Lower lobe of right lung (tissue), 2 donors: Measurements from ENCODE around the gene MMP13. TPM values are rescaled to one million over a fixed set of nuclear protein-coding genes. Genes with fewer than 3 reads are reported as not detected.
A peak's percentile ranks its signal among the peaks of the same experiment; 100 is the strongest.

Experiments used
- ATAC-seq, 2 donors: fragments of 200-7000 bp; cut with Tn5 transposase; one replicate each; pipeline ENCODE4 v1.9.1; 2020 to 2022; ENCODE audit warnings: mild to moderate bottlenecking in 2 of 2, moderate library complexity in 2 of 2
- DNase-seq: peaks from one replicate; pipeline ENCODE4 v3.0.0-alpha.2; 2020
- H3K27ac ChIP-seq: fragments of 200-600 bp; one replicate; pipeline ENCODE4 v1.8.0; 2022
- H3K27me3 ChIP-seq: fragments of 200-600 bp; one replicate; pipeline ENCODE4 v1.8.0; 2022; ENCODE audit warnings: low read depth
- H3K36me3 ChIP-seq: fragments of 200-600 bp; one replicate; pipeline ENCODE4 v1.8.0; 2022; ENCODE audit warnings: mild to moderate bottlenecking
- H3K4me1 ChIP-seq: fragments of 200-600 bp; one replicate; pipeline ENCODE4 v1.8.0; 2022
- H3K4me3 ChIP-seq: fragments of 200-600 bp; one replicate; pipeline ENCODE4 v1.8.0; 2022; ENCODE audit warnings: mild to moderate bottlenecking
- H3K9me3 ChIP-seq: fragments of 200-600 bp; one replicate; pipeline ENCODE4 v1.8.0; 2022
- intact Hi-C: fragments of 100-400 bp; cut with DNase I; formaldehyde crosslinking; loops from one replicate; pipeline ENCODE4 v1.11.0; 2022
- total RNA-seq: library from RNA; stranded (reverse); fragmentation: NEBNext Ultra II Directional; extraction: Animal tissue kit (Norgen Biotek cat#: 25700); gene quantifications from one replicate; pipeline ENCODE4 v1.2.1, GENCODE V29; 2021
- TF ChIP-seq, protein P1 (sequence below): fragments of 200-600 bp; IDR thresholded peaks from one replicate; pipeline ENCODE4 v1.8.0; 2022; ENCODE audit warnings: antibody characterized with exemption, mild to moderate bottlenecking
- donor health status: DM: no; HTN: yes; CAD: no; lungs with severe emphysema.

MMP13 gene
- total RNA-seq, 1 donor from 2014 or later, result not detected

DNA sequence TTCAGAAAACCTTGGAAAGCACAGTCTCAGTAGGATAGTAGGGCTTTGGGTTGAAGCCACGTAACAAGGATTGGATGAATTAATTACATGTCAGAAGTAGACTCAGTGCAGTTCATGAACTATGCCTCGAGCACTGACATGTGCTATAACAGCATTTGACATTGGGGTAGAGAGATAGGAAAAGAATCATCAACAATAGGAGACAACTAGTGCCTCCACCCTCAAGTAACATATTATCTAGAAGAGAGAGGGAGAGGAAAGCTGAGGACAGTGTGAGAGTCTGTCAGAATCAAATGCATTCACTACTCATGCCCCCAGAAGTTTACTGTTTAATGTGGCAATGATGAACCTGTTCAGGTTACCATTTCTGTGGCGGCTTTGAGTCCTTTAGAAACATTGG lies 26.4 kb downstream of the MMP13 start:
- ATAC-seq (no peak), DNase-seq (no peak)

DNA sequence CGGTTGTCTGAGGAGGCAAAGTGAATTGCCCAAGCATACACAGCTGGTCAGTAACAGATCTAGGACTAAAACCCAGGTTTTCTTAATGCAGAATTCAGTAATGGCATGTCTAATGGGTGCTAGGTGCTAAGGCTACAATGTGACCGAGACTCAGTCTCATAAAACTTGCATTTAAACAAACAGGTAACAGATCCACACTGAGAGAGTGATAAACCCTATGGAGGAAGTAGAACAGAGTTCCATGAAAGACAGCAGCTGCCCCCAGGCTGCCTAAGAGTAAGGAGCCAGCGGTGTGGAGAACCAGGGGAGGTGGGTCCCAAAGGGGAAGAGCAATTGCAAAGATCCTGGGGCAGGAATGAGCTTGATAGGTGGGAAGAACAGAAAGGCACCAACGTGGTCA lies 27.3 kb downstream of the MMP13 start:
- TF ChIP-seq, protein P1, sequence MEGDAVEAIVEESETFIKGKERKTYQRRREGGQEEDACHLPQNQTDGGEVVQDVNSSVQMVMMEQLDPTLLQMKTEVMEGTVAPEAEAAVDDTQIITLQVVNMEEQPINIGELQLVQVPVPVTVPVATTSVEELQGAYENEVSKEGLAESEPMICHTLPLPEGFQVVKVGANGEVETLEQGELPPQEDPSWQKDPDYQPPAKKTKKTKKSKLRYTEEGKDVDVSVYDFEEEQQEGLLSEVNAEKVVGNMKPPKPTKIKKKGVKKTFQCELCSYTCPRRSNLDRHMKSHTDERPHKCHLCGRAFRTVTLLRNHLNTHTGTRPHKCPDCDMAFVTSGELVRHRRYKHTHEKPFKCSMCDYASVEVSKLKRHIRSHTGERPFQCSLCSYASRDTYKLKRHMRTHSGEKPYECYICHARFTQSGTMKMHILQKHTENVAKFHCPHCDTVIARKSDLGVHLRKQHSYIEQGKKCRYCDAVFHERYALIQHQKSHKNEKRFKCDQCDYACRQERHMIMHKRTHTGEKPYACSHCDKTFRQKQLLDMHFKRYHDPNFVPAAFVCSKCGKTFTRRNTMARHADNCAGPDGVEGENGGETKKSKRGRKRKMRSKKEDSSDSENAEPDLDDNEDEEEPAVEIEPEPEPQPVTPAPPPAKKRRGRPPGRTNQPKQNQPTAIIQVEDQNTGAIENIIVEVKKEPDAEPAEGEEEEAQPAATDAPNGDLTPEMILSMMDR, result no peak
- H3K4me3 ChIP-seq, result no peak overlapping the region
- H3K27me3 ChIP-seq, result no peaks in the 10 kb centered on the region
- ATAC-seq (no peak), DNase-seq (no peak)
- intact Hi-C loops, result no loop called here
- H3K9me3 ChIP-seq, result no peaks in the 10 kb centered on the region
- peak overlapping the region; percentile 13 for H3K27ac ChIP-seq
- H3K36me3 ChIP-seq, result no peaks in the 10 kb centered on the region
- peaks cover 10% of the 10 kb centered on the region for H3K4me1 ChIP-seq

More for the DNA sequence above, 26.4 kb downstream of the MMP13 start:
- no peaks in the 10 kb centered on the region for H3K9me3 ChIP-seq
- H3K4me1 ChIP-seq, result peaks cover 10% of the 10 kb centered on the region
- no peak overlapping the region for H3K4me3 ChIP-seq
- intact Hi-C loops, result no loop called here
- no peaks in the 10 kb centered on the region for H3K27me3 ChIP-seq
- TF ChIP-seq, protein P1, result no peak
- no peak overlapping the region for H3K27ac ChIP-seq
- no peaks in the 10 kb centered on the region for H3K36me3 ChIP-seq

DNA sequence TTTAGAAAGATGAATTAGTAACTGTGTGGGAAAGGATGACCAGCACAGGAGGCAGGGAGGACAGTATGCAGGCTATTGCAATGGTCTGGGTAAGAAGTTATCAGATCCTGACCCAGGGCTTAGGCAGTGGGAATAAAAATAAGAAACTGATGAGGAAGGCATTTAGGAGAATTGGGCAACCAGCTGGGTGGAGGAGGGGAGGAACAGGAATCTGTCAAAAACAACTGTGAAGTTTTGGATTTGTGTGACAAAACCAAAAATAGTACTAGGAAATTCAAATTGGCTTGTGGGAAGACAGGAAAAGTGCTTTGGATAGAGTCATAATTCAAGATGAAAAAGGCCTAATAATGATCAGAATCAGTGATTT lies 27.9 kb downstream of the MMP13 start:
- intact Hi-C loops, result no loop called here
- H3K27ac ChIP-seq, result no peak overlapping the region
- H3K9me3 ChIP-seq, result no peaks in the 10 kb centered on the region
- peaks cover 10% of the 10 kb centered on the region for H3K4me1 ChIP-seq
- no peak overlapping the region for H3K4me3 ChIP-seq
- DNase-seq (no peak), ATAC-seq (peak; percentile 35 to 39)
- H3K27me3 ChIP-seq, result no peaks in the 10 kb centered on the region
- TF ChIP-seq, protein P1, result no peak
- H3K36me3 ChIP-seq, result no peaks in the 10 kb centered on the region

DNA sequence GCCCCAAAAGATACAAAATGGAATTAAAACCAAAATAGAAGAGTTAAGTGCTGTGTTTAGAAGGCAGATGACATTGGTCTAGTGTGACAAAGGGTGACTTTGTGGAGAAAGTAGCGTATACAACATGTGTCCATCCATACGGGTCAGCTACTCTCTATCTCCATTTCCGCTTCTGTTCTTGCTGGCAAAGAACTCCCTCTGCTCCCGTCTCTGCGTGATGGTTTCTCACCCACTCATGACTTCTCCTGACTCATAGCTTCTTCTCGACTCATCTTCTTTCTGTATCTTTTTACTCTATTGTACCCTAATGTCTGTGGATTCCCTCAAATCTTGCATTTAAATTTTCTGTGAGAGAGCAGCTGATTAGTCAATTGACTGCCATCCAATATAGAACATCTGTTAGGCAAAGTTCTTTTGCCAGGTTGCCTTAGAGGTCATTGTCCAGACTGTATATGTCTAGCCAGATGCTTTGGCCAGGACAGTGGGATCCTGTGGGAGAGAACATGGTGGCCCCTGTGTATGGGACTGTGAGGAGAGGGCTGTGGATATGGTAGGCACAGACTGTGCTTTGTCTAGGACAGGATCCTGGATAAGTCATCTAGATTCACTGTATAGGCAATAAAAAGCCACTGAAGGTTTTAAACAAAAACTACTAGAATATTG lies 28.4 kb downstream of the MMP13 start:
- Histone ChIP-seq H3K27me3 (no peaks in the 10 kb centered on the region), H3K9me3 (no peaks in the 10 kb centered on the region), H3K4me1 (peaks cover 10% of the 10 kb centered on the region), H3K36me3 (no peaks in the 10 kb centered on the region), H3K4me3 (no peak overlapping the region), H3K27ac (no peak overlapping the region)
- TF ChIP-seq, protein P1, result no peak
- intact Hi-C loops, result no loop called here
- DNase-seq (no peak), ATAC-seq (peak; percentile 27 to 53)

DNA sequence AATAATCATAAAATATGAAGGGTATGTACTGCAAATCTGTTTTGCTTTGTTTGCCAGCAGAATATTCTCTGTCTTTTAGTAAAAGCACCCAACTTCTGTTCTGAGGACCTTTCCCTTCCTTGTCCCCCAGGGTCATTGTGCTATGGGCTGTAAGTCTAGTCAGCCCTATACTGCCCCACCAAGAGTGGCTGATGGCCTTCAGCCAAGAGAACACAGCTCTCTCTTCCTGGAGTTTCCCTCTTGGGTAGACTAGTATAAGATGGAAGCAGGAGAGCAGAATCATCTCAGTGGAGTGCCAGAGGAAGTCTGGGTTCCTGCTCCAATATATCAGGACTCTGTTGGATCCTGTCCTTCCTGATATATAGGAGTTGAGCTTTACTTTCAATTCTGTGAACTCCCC lies 29.0 kb downstream of the MMP13 start:
- no peak overlapping the region for H3K27ac ChIP-seq
- intact Hi-C loops, result no loop called here

More for the DNA sequence above, 29.0 kb downstream of the MMP13 start:
- H3K4me1 ChIP-seq, result peaks cover 10% of the 10 kb centered on the region
- DNase-seq (no peak), ATAC-seq (no peak)
- no peaks in the 10 kb centered on the region for H3K36me3 ChIP-seq
- TF ChIP-seq, protein P1, result no peak
- no peaks in the 10 kb centered on the region for H3K9me3 ChIP-seq
- H3K4me3 ChIP-seq, result no peak overlapping the region
- no peaks in the 10 kb centered on the region for H3K27me3 ChIP-seq
